WTC11 (cell line): ENCODE data around the gene DPYSL5.

ENCODE experiments used
- CTCF ChIP-seq: fragments of 200-600 bp; IDR thresholded peaks from 2 replicates; pipeline ENCODE4 v1.8.0; 2022; ENCODE audit warnings: antibody characterized with exemption
- E2F5 ChIP-seq: sonication (generic); formaldehyde crosslinking; IDR thresholded peaks from 2 replicates; pipeline ENCODE4 v1.8.1; 2022; ENCODE audit warnings: mild to moderate bottlenecking, moderate library complexity, missing genetic modification reagents
- MLX ChIP-seq: sonication (generic); formaldehyde crosslinking; IDR thresholded peaks from 2 replicates; pipeline ENCODE4 v1.8.1; 2023; ENCODE audit warnings: mild to moderate bottlenecking, missing genetic modification reagents, moderate library complexity
- NFYB ChIP-seq: sonication (generic); formaldehyde crosslinking; conservative IDR thresholded peaks from 2 replicates; pipeline ENCODE4 v1.8.0; 2022; ENCODE audit warnings: low read depth, missing genetic modification reagents
- NR1H2 ChIP-seq: sonication (generic); formaldehyde crosslinking; IDR thresholded peaks from 2 replicates; pipeline ENCODE4 v1.9.0; 2021; ENCODE audit warnings: mild to moderate bottlenecking, moderate library complexity, missing genetic modification reagents
- PRDM15 ChIP-seq: sonication (generic); formaldehyde crosslinking; IDR thresholded peaks from 2 replicates; pipeline ENCODE4 v1.8.0; 2022; ENCODE audit warnings: missing genetic modification reagents
- USF1 ChIP-seq: sonication (generic); formaldehyde crosslinking; IDR thresholded peaks from 2 replicates; pipeline ENCODE4 v1.8.0; 2022; ENCODE audit warnings: mild to moderate bottlenecking, missing genetic modification reagents
- ZBTB21 ChIP-seq: sonication (generic); formaldehyde crosslinking; IDR thresholded peaks from 2 replicates; pipeline ENCODE4 v1.8.1; 2023; ENCODE audit warnings: mild to moderate bottlenecking, missing genetic modification reagents, borderline replicate concordance

- no peak for TF ChIP-seq USF1 (CRISPR knock-in tag)
- no peak for TF ChIP-seq NR1H2
- TF ChIP-seq CTCF, result no peak
- no peak for TF ChIP-seq PRDM15 (CRISPR knock-in tag)
- TF ChIP-seq NFYB (CRISPR knock-in tag), result no peak
- no peak for TF ChIP-seq ZBTB21 (CRISPR knock-in tag)
- TF ChIP-seq MLX (CRISPR knock-in tag), result no peak
- no peak for TF ChIP-seq E2F5 (CRISPR knock-in tag)
Observed at GRCh38 chr2:26870585-26871095, 22.7 kb downstream of the DPYSL5 start.
